K562 (cell line): ENCODE results near the gene MSN. TPM values are rescaled to one million over a fixed set of nuclear protein-coding genes. Genes with fewer than 3 reads are reported as not detected.

Experiments
- ATAC-seq: fragments of 200-7000 bp; cut with Tn5 transposase; 3 replicates; pipeline ENCODE4 v1.9.1; 2020; ENCODE audit warnings: moderate library complexity
- BruUV-seq: library from RNA; stranded (reverse); fragments of 400-500 nt; replicated peaks from 2 replicates; lab custom pipeline; 2021; lab: Mats Ljungman, UMichigan
- CTCF ChIA-PET: fragments of 300-600 bp; formaldehyde crosslinking; extraction: SDS; loops from one replicate; lab custom pipeline; 2021; ENCODE audit warnings: low intra/inter-chr PET ratio; lab: Yijun Ruan, JAX
- POLR2A ChIA-PET: fragments of 300-600, 350-650 bp; sonication (Branson Sonifier 250); formaldehyde crosslinking; extraction: SDS; loops from one replicate; lab custom pipeline; 2021; ENCODE audit warnings: antibody characterized with exemption, inconsistent platforms; lab: Yijun Ruan, JAX
- DNase-seq, 4 experiments: peaks; one replicate each; pipeline versions ENCODE4 v3.0.0 to v3.0.0-alpha.2; 2011 to 2018; ENCODE audit warnings: low spot score in 3 of 4, mixed read lengths in 3 of 4; ENCODE audit errors: extremely low read depth in 1 of 4
- FAIRE-seq: peaks from 2 replicates; lab custom pipeline; 2011; peaks lifted over from hg19 to GRCh38; lab: Jason Lieb, UNC
- H2AFZ ChIP-seq: 2 replicates; pipeline ENCODE4 v1.6.0; 2011; ENCODE audit warnings: low read depth, low read length, control low read depth, inconsistent platforms
- H3K27ac ChIP-seq: fragments of 200-600 bp; 3 replicates; pipeline ENCODE4 v1.8.0; 2011; ENCODE audit warnings: low read depth, mild to moderate bottlenecking, control low read depth, inconsistent platforms, low read length, moderate library complexity, mixed read lengths; ENCODE audit errors: extremely low read depth
- H3K27me3 ChIP-seq, 2 experiments: fragments of 300-600 bp in 1 of 2; 2 replicates in 1 of 2; 3 replicates in 1 of 2; pipeline versions ENCODE4 v1.6.0 to v1.8.0; 2011; ENCODE audit warnings: inconsistent platforms in 2 of 2, low read length in 2 of 2, mild to moderate bottlenecking in 1 of 2, mixed read lengths in 1 of 2, moderate library complexity in 1 of 2; ENCODE audit not compliant: control insufficient read depth in 2 of 2, insufficient read depth in 2 of 2
- H3K36me3 ChIP-seq: fragments of 300-600 bp; 3 replicates; pipeline ENCODE4 v1.8.0; 2011; ENCODE audit warnings: mild to moderate bottlenecking, low read length, inconsistent platforms; ENCODE audit not compliant: control insufficient read depth, insufficient read depth
- H3K4me1 ChIP-seq, 2 experiments: fragments of 200-600 bp in 1 of 2; replicated peaks in 1 of 2; 2 replicates in 1 of 2; 3 replicates in 1 of 2; pipeline versions ENCODE4 v1.5.1 to v1.8.0; 2011; ENCODE audit warnings: inconsistent platforms in 2 of 2, low read length in 2 of 2, mild to moderate bottlenecking in 1 of 2, mixed read lengths in 1 of 2, moderate library complexity in 1 of 2; ENCODE audit not compliant: control insufficient read depth in 2 of 2, insufficient read depth in 2 of 2
- H3K4me2 ChIP-seq: 2 replicates; pipeline ENCODE4 v1.6.1; 2011; ENCODE audit warnings: low read length, control low read depth, inconsistent platforms, mixed read lengths; ENCODE audit not compliant: insufficient read depth
- H3K4me3 ChIP-seq: fragments of 200-600 bp; sonication (generic), shearing (Covaris generic); 2 replicates; pipeline ENCODE4 v1.5.1; 2016; ENCODE audit warnings: control low read depth, inconsistent platforms
- H3K79me2 ChIP-seq: fragments of 200-600 bp; 3 replicates; pipeline ENCODE4 v1.8.0; 2011; ENCODE audit warnings: low read length, inconsistent platforms; ENCODE audit not compliant: control insufficient read depth, insufficient read depth
- H3K9ac ChIP-seq, 2 experiments: 2 replicates each; pipeline versions ENCODE4 v1.6.0 to v1.6.1; 2011; ENCODE audit warnings: low read depth in 2 of 2, low read length in 2 of 2, control low read depth in 1 of 2, inconsistent platforms in 1 of 2, mild to moderate bottlenecking in 1 of 2, mixed read lengths in 1 of 2; ENCODE audit not compliant: insufficient read depth in 1 of 2
- H3K9me1 ChIP-seq: one replicate; pipeline ENCODE4 v1.6.0; 2011; ENCODE audit warnings: inconsistent platforms, mild to moderate bottlenecking, low read length, moderate library complexity; ENCODE audit not compliant: control insufficient read depth, insufficient read depth
- H3K9me3 ChIP-seq: replicated peaks from 2 replicates; pipeline ENCODE4 v1.5.1; 2011; ENCODE audit warnings: low read depth, low read length, inconsistent platforms; ENCODE audit not compliant: control insufficient read depth, insufficient read depth
- H4K20me1 ChIP-seq: replicated peaks from 2 replicates; pipeline ENCODE4 v1.6.1; 2011; ENCODE audit warnings: low read length, inconsistent platforms, mixed read lengths; ENCODE audit not compliant: control insufficient read depth, insufficient read depth
- BDP1 ChIP-seq: IDR thresholded peaks from 3 replicates; pipeline ENCODE4 v1.6.1; 2011; ENCODE audit not compliant: insufficient read length, insufficient read depth
- CEBPG ChIP-seq, 3 experiments: fragments of 200-800 bp in 1 of 3; sonication (Bioruptor generic) in 1 of 3; sonication (generic) in 1 of 3; formaldehyde crosslinking in 1 of 3; IDR thresholded peaks in 2 of 3; conservative IDR thresholded peaks in 1 of 3; 2 replicates each; pipeline versions ENCODE4 v1.6.1 to v1.8.0; 2016 to 2022; ENCODE audit warnings: missing compliant biosample characterization in 2 of 3, missing genetic modification characterization in 2 of 3, mild to moderate bottlenecking in 1 of 3, missing genetic modification reagents in 1 of 3
- ESRRA ChIP-seq: fragments of 450-650 bp; IDR thresholded peaks from 2 replicates; pipeline ENCODE4 v1.6.1; 2014; ENCODE audit warnings: low read depth, mild to moderate bottlenecking, moderate library complexity, borderline replicate concordance
- GATAD2A ChIP-seq: fragments of 450-650 bp; IDR thresholded peaks from 2 replicates; pipeline ENCODE4 v1.6.1; 2017
- MAFK ChIP-seq: IDR thresholded peaks from 2 replicates; pipeline ENCODE4 v1.6.1; 2011; ENCODE audit warnings: low read length, improper control_type of control experiment
- MBD2 ChIP-seq: sonication (generic); IDR thresholded peaks from 2 replicates; pipeline ENCODE4 v1.6.1; 2016; ENCODE audit warnings: low read depth, borderline replicate concordance
- NONO ChIP-seq, 2 experiments: fragments of 200-400 bp in 1 of 2; fragments of 450-650 bp in 1 of 2; formaldehyde crosslinking in 1 of 2; IDR thresholded peaks; 2 replicates each; pipeline ENCODE4 v1.6.1; 2017; ENCODE audit warnings: low read depth in 2 of 2, mild to moderate bottlenecking in 2 of 2, moderate library complexity in 2 of 2, low read length in 1 of 2
- POLR3G ChIP-seq: IDR thresholded peaks from 2 replicates; pipeline ENCODE4 v1.6.1; 2011; ENCODE audit not compliant: insufficient read length, insufficient replicate concordance; ENCODE audit errors: extremely low read depth
- RUNX1 ChIP-seq: sonication (generic); IDR thresholded peaks from 2 replicates; pipeline ENCODE4 v1.6.1; 2016; ENCODE audit warnings: antibody characterized with exemption, low read depth
- TCF3 ChIP-seq: sonication (generic); formaldehyde crosslinking; IDR thresholded peaks from 2 replicates; pipeline ENCODE4 v1.4.0; 2020; ENCODE audit warnings: mild to moderate bottlenecking, missing genetic modification reagents
- TRIM24 ChIP-seq, 2 experiments: fragments of 450-650 bp; IDR thresholded peaks; 2 replicates each; pipeline ENCODE4 v1.6.1; 2016
- ZNF644 ChIP-seq: fragments of 200-800 bp; sonication (Bioruptor generic); IDR thresholded peaks from 2 replicates; pipeline ENCODE4 v1.6.1; 2016; ENCODE audit warnings: low read depth, missing genetic modification characterization, missing compliant biosample characterization
- ZNF707 ChIP-seq: fragments of 250-450 bp; sonication (Bioruptor Pico); conservative IDR thresholded peaks from 2 replicates; pipeline ENCODE4 v1.8.0; 2022; ENCODE audit warnings: inconsistent platforms, mild to moderate bottlenecking, moderate library complexity
- WGBS: fragments of 100-300 bp; shearing (Covaris generic); methylation state at CpG from one replicate; pipeline ENCODE4 v1.1.6; 2016; ENCODE audit warnings: low coverage, mixed read lengths; ENCODE audit not compliant: insufficient coverage; ENCODE audit errors: missing lambda C conversion rate; 5-methylcytosine and 5-hydroxymethylcytosine counted together
- in situ Hi-C: fragments of 300-500 bp; cut with MboI; formaldehyde crosslinking; loops from 4 replicates; pipeline ENCODE4 v1.15.0; 2018; ENCODE audit warnings: inconsistent platforms, mixed read lengths
- intact Hi-C: fragments of 100-400 bp; cut with micrococcal nuclease; formaldehyde crosslinking; loops from 2 replicates; pipeline ENCODE4 v1.14.2; 2022
- polyA plus RNA-seq, 8 experiments: library from polyadenylated mRNA; depleted of rRNA in 4 of 8; stranded (reverse) in 5 of 8; unstranded in 3 of 8; fragments of >200 nt; fragmentation: Nextera tagmentation in 2 of 8; fragmentation: Illumina TruSeq in 1 of 8; extraction: Ambion mirVana in 2 of 8; extraction: Trizol in 1 of 8; gene quantifications; 2 replicates each; pipeline versions ENCODE4 v1.2.1 to v1.2.3, GENCODE V29; 2011 to 2014; ENCODE audit warnings: inconsistent platforms in 1 of 8, missing spikeins in 1 of 8
- total RNA-seq, 7 experiments: library from RNA; depleted of rRNA in 6 of 7; stranded (reverse); fragments of >200 nt in 6 of 7; fragmentation: Illumina TruSeq in 2 of 7; extraction: Trizol in 2 of 7; gene quantifications; 2 replicates each; pipeline versions ENCODE4 v1.2.1 to v1.2.3, GENCODE V29; 2011 to 2021; ENCODE audit warnings: low replicate concordance in 1 of 7
- TF ChIP-seq, protein P1 (sequence below): fragments of 450-650 bp; IDR thresholded peaks from 2 replicates; pipeline ENCODE4 v1.7.0; 2016; ENCODE audit warnings: borderline replicate concordance
- TF ChIP-seq, protein P2 (sequence below): fragments of 450-650 bp; formaldehyde crosslinking; IDR thresholded peaks from 2 replicates; pipeline ENCODE4 v1.4.0; 2022; ENCODE audit warnings: missing genetic modification characterization
- TF ChIP-seq, protein P3 (sequence below): fragments of 450-650 bp; IDR thresholded peaks from 2 replicates; pipeline ENCODE4 v1.6.1; 2016; ENCODE audit warnings: low read depth, mild to moderate bottlenecking, moderate library complexity
- TF ChIP-seq, protein P4 (sequence below): IDR thresholded peaks from 3 replicates; pipeline ENCODE4 v1.6.1; 2011; ENCODE audit warnings: borderline replicate concordance, mild to moderate bottlenecking, moderate library complexity; ENCODE audit not compliant: insufficient read length; ENCODE audit errors: extremely low read depth

MSN gene
- total and polyA plus RNA-seq, 9 of the 15 experiments (the other 6 are each of a cell fraction or from before 2014, with no cell fraction given), result 128 to 486 (median 237) TPM

DNA sequence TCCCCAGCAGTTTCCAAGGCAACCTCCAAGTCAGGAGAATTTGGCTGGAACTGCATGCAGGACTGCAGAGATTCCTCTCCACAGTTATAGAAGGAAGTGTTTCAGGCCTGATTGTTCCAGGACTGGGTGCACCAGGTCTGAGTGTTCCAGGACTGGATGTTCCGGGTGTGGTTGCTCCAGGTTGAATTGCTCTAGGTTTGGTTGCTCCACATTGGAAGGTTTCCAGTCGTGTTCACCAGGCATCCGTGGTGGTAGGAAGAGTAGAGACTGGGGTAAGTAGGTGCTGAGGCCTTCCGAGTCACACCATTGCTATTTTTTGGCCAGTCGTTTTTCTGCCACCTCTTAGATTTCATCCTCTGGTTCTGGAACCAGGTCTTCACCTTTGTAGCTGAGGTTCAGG lies 105.4 kb downstream of the MSN start:
- Histone ChIP-seq H3K9ac (no peak overlapping the region), H4K20me1 (no peaks in the 10 kb centered on the region), H3K4me1 (no peaks in the 10 kb centered on the region), H3K4me3 (no peak overlapping the region), H3K27me3 (no peaks in the 10 kb centered on the region), H3K36me3 (no peaks in the 10 kb centered on the region), H2AFZ (no peak overlapping the region), H3K79me2 (no peaks in the 10 kb centered on the region), H3K9me3 (no peaks in the 10 kb centered on the region), H3K9me1 (no peaks in the 10 kb centered on the region), H3K4me2 (no peak overlapping the region), H3K27ac (no peak overlapping the region)
- no TSS peak for BruUV-seq
- intact Hi-C loops (no loop called here), in situ Hi-C loops (no loop called here)
- FAIRE-seq, result no peak
- whole genome bisulfite sequencing, result 22% methylated on average over 4 of the region's 5 CpGs
- CTCF ChIA-PET, result no interaction called here
- POLR2A ChIA-PET, result interaction anchor here (0.6 kb wide), 1 partner anchor 121 kb away, joined by 3 read pairs; no protein-coding TSS in a partner anchor
- no peak for DNase-seq
- no peak for ATAC-seq
- TF ChIP-seq POLR3G, result no peak
- no peak for TF ChIP-seq TRIM24 (IDR thresholded peaks at IDR 0.05)
- TF ChIP-seq MAFK, result no peak
- TF ChIP-seq, protein P1, sequence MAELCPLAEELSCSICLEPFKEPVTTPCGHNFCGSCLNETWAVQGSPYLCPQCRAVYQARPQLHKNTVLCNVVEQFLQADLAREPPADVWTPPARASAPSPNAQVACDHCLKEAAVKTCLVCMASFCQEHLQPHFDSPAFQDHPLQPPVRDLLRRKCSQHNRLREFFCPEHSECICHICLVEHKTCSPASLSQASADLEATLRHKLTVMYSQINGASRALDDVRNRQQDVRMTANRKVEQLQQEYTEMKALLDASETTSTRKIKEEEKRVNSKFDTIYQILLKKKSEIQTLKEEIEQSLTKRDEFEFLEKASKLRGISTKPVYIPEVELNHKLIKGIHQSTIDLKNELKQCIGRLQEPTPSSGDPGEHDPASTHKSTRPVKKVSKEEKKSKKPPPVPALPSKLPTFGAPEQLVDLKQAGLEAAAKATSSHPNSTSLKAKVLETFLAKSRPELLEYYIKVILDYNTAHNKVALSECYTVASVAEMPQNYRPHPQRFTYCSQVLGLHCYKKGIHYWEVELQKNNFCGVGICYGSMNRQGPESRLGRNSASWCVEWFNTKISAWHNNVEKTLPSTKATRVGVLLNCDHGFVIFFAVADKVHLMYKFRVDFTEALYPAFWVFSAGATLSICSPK, result no peak
- TF ChIP-seq, protein P2, sequence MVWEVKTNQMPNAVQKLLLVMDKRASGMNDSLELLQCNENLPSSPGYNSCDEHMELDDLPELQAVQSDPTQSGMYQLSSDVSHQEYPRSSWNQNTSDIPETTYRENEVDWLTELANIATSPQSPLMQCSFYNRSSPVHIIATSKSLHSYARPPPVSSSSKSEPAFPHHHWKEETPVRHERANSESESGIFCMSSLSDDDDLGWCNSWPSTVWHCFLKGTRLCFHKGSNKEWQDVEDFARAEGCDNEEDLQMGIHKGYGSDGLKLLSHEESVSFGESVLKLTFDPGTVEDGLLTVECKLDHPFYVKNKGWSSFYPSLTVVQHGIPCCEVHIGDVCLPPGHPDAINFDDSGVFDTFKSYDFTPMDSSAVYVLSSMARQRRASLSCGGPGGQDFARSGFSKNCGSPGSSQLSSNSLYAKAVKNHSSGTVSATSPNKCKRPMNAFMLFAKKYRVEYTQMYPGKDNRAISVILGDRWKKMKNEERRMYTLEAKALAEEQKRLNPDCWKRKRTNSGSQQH (CRISPR knock-in tag), result no peak
- TF ChIP-seq, protein P3, sequence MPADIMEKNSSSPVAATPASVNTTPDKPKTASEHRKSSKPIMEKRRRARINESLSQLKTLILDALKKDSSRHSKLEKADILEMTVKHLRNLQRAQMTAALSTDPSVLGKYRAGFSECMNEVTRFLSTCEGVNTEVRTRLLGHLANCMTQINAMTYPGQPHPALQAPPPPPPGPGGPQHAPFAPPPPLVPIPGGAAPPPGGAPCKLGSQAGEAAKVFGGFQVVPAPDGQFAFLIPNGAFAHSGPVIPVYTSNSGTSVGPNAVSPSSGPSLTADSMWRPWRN, result no peak
- no peak for TF ChIP-seq CEBPG (CRISPR knock-in tag; IDR thresholded peaks at IDR 0.05)
- no peak for TF ChIP-seq CEBPG (tag; conservative IDR thresholded peaks at IDR 0.05 in 1 of 2, IDR thresholded peaks at IDR 0.05 in 1 of 2)
- TF ChIP-seq BDP1, result no peak
- TF ChIP-seq GATAD2A, result no peak
- TF ChIP-seq, protein P4, sequence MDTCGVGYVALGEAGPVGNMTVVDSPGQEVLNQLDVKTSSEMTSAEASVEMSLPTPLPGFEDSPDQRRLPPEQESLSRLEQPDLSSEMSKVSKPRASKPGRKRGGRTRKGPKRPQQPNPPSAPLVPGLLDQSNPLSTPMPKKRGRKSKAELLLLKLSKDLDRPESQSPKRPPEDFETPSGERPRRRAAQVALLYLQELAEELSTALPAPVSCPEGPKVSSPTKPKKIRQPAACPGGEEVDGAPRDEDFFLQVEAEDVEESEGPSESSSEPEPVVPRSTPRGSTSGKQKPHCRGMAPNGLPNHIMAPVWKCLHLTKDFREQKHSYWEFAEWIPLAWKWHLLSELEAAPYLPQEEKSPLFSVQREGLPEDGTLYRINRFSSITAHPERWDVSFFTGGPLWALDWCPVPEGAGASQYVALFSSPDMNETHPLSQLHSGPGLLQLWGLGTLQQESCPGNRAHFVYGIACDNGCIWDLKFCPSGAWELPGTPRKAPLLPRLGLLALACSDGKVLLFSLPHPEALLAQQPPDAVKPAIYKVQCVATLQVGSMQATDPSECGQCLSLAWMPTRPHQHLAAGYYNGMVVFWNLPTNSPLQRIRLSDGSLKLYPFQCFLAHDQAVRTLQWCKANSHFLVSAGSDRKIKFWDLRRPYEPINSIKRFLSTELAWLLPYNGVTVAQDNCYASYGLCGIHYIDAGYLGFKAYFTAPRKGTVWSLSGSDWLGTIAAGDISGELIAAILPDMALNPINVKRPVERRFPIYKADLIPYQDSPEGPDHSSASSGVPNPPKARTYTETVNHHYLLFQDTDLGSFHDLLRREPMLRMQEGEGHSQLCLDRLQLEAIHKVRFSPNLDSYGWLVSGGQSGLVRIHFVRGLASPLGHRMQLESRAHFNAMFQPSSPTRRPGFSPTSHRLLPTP, result no peak
- TF ChIP-seq TCF3 (CRISPR knock-in tag), result no peak
- no peak for TF ChIP-seq ZNF707 (CRISPR knock-in tag)
- no peak for TF ChIP-seq RUNX1
- no peak for TF ChIP-seq ESRRA
- no peak for TF ChIP-seq ZNF644 (tag)
- no peak for TF ChIP-seq MBD2
- TF ChIP-seq NONO (IDR thresholded peaks at IDR 0.05; ENCODE audit: low read depth in 2 of 2, low read length in 1 of 2), result no peak
